A673 (cell line): Measurements from ENCODE around the gene SRSF8. TPM values are rescaled to one million over a fixed set of nuclear protein-coding genes. Genes with fewer than 3 reads are reported as not detected.
A peak's percentile ranks its signal among the peaks of the same experiment; 100 is the strongest.

Experiments used
- BruUV-seq: library from RNA; stranded (reverse); fragments of 400-500 nt; replicated peaks from 2 replicates; lab custom pipeline; 2021; lab: Mats Ljungman, UMichigan
- CTCF ChIA-PET: fragments of 300-600 bp; sonication (Branson Sonifier 250); formaldehyde crosslinking; loops from one replicate; lab custom pipeline; 2022; ENCODE audit warnings: antibody characterized with exemption; lab: Charles Lee
- POLR2A ChIA-PET: fragments of 300-600 bp; sonication (Branson Sonifier 250); formaldehyde crosslinking; loops from one replicate; lab custom pipeline; 2022; ENCODE audit warnings: antibody characterized with exemption; ENCODE audit not compliant: low non-redundant PET; lab: Charles Lee
- DNase-seq: peaks from one replicate; pipeline ENCODE4 v3.0.0-alpha.2; 2015; ENCODE audit warnings: low spot score
- H3K27ac ChIP-seq: fragments of 200-600 bp; sonication (generic); 2 replicates; pipeline ENCODE4 v1.5.1; 2016; ENCODE audit warnings: mixed run types, low read depth, mild to moderate bottlenecking, mixed read lengths, antibody characterized with exemption, low read length; ENCODE audit not compliant: poor library complexity, severe bottlenecking
- H3K27me3 ChIP-seq: fragments of 200-600 bp; sonication (generic); replicated peaks from 2 replicates; pipeline ENCODE4 v1.6.1; 2017; ENCODE audit warnings: mixed run types, low read depth, mild to moderate bottlenecking, mixed read lengths, antibody characterized with exemption, low read length; ENCODE audit not compliant: insufficient read depth, poor library complexity
- H3K36me3 ChIP-seq: fragments of 200-600 bp; sonication (generic); 2 replicates; pipeline ENCODE4 v1.6.1; 2016; ENCODE audit warnings: mixed run types, mild to moderate bottlenecking, mixed read lengths, antibody characterized with exemption, low read length; ENCODE audit not compliant: insufficient read depth, poor library complexity, severe bottlenecking
- H3K4me1 ChIP-seq: fragments of 200-600 bp; sonication (generic); 2 replicates; pipeline ENCODE4 v1.6.1; 2017; ENCODE audit warnings: mixed run types, mild to moderate bottlenecking, mixed read lengths, antibody characterized with exemption, low read length; ENCODE audit not compliant: insufficient read depth, poor library complexity, severe bottlenecking
- H3K4me3 ChIP-seq: fragments of 200-600 bp; sonication (generic); 2 replicates; pipeline ENCODE4 v1.5.1; 2016; ENCODE audit warnings: low read depth, mixed run types, mild to moderate bottlenecking, mixed read lengths, low read length; ENCODE audit not compliant: poor library complexity, severe bottlenecking
- H3K9me3 ChIP-seq: fragments of 200-600 bp; sonication (generic); 2 replicates; pipeline ENCODE4 v1.6.1; 2016; ENCODE audit warnings: mixed run types, low read depth, mild to moderate bottlenecking, mixed read lengths, antibody characterized with exemption, low read length; ENCODE audit not compliant: poor library complexity, severe bottlenecking
- CTCF ChIP-seq: fragments of 300-800, 200-600 bp; sonication (generic); conservative IDR thresholded peaks from 2 replicates; pipeline ENCODE4 v1.5.1; 2017; ENCODE audit warnings: low read depth, mild to moderate bottlenecking, antibody characterized with exemption, low read length, moderate library complexity, mixed read lengths
- EZH2 ChIP-seq: fragments of 200-600 bp; sonication (generic); IDR thresholded peaks from 2 replicates; pipeline ENCODE4 v1.6.1; 2017; ENCODE audit warnings: borderline replicate concordance, low read depth, mild to moderate bottlenecking, mixed read lengths, antibody characterized with exemption, low read length; ENCODE audit not compliant: poor library complexity, severe bottlenecking
- intact Hi-C: fragments of 100-400 bp; cut with micrococcal nuclease; formaldehyde crosslinking; loops from one replicate; pipeline ENCODE4 v1.10.0; 2022; ENCODE audit not compliant: unreplicated experiment
- total RNA-seq: library from RNA; stranded (reverse); gene quantifications from 2 replicates; pipeline ENCODE4 v1.2.3, GENCODE V29; 2021

SRSF8 gene
- total RNA-seq, 1 experiment from 2014 or later = 22.5 TPM

GRCh38 chr11:95076981-95077380, 10.3 kb downstream of the SRSF8 start:
- BruUV-seq = no TSS peak
- no peak for DNase-seq
- TF ChIP-seq CTCF (no peak), EZH2 (no peak)
- H3K27me3 ChIP-seq = no peaks in the 10 kb centered on the region
- peaks cover 19% of the 10 kb centered on the region for H3K4me1 ChIP-seq
- ChIA-PET CTCF (no interaction called here), POLR2A (no interaction called here)
- H3K4me3 ChIP-seq = no peak overlapping the region
- no peak overlapping the region for H3K27ac ChIP-seq
- H3K36me3 ChIP-seq = no peaks in the 10 kb centered on the region
- no peaks in the 10 kb centered on the region for H3K9me3 ChIP-seq
- intact Hi-C loops = no loop called here

- TF ChIP-seq EZH2 = no peak
- TF ChIP-seq CTCF = no peak
- intact Hi-C loops = no loop called here
- no TSS peak for BruUV-seq
- H3K4me1 ChIP-seq = peaks cover 19% of the 10 kb centered on the region
- H3K27me3 ChIP-seq = no peaks in the 10 kb centered on the region
- H3K27ac ChIP-seq = no peak overlapping the region
- CTCF ChIA-PET = interaction anchor here (0.6 to 1.1 kb wide), 2 partner anchors 12 to 455 kb away, joined by 3 to 5 read pairs; partner anchors contain the start of gene SRSF8
- peak; percentile 80 for DNase-seq
- H3K9me3 ChIP-seq = no peaks in the 10 kb centered on the region
- no peaks in the 10 kb centered on the region for H3K36me3 ChIP-seq
- POLR2A ChIA-PET = no interaction called here
- no peak overlapping the region for H3K4me3 ChIP-seq
Observed at GRCh38 chr11:95078526-95078925, 11.8 kb downstream of the SRSF8 start.

- Histone ChIP-seq H3K27ac (no peak overlapping the region), H3K4me3 (no peak overlapping the region), H3K4me1 (peaks cover 11% of the 10 kb centered on the region), H3K27me3 (no peaks in the 10 kb centered on the region), H3K9me3 (no peaks in the 10 kb centered on the region), H3K36me3 (no peaks in the 10 kb centered on the region)
- intact Hi-C loops = no loop called here
- no TSS peak for BruUV-seq
- ChIA-PET POLR2A (no interaction called here), CTCF (no interaction called here)
- TF ChIP-seq EZH2 = no peak
- TF ChIP-seq CTCF = no peak
- DNase-seq = no peak
Observed at GRCh38 chr11:95081010-95081409, 14.3 kb downstream of the SRSF8 start.
